Measurements from ENCODE around the gene ECI2.

GRCh38 chr6:4115741-4116140, 19.6 kb downstream of the ECI2 start:
- TF ChIP-seq POLR2A (IDR thresholded peaks at IDR 0.05): no peak
- TF ChIP-seq CTCF (IDR thresholded peaks at IDR 0.05): no peak

All from Peyer's patch (tissue), 4 donors.